ENCODE measurements around the gene AK5.

Gene AK5

GRCh38 chr1:77548285-77548684 lies 266.5 kb downstream of the AK5 start:
- DNase-seq, result no peak

DNA sequence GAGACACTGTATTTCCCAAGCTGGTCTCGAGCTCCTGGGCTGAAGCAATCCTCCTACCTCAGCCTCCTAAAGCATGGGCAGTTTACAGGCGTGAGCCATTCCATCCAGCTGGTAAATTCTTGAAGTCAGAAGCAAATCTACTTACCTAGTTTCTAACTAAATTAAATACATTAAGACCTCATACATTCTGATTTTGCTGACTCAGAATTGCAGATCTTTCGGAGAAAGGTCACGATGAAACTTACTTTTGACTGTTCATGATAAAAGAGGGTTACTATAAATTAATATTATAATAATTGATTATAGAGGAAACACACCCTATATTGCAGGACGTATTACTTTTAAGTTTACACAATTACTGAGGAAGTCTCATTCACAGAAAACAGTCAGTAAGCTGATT lies 268.3 kb downstream of the AK5 start:
- no peak for DNase-seq

- no peak for DNase-seq
Observed at GRCh38 chr1:77552626-77553025, 270.8 kb downstream of the AK5 start.

DNA sequence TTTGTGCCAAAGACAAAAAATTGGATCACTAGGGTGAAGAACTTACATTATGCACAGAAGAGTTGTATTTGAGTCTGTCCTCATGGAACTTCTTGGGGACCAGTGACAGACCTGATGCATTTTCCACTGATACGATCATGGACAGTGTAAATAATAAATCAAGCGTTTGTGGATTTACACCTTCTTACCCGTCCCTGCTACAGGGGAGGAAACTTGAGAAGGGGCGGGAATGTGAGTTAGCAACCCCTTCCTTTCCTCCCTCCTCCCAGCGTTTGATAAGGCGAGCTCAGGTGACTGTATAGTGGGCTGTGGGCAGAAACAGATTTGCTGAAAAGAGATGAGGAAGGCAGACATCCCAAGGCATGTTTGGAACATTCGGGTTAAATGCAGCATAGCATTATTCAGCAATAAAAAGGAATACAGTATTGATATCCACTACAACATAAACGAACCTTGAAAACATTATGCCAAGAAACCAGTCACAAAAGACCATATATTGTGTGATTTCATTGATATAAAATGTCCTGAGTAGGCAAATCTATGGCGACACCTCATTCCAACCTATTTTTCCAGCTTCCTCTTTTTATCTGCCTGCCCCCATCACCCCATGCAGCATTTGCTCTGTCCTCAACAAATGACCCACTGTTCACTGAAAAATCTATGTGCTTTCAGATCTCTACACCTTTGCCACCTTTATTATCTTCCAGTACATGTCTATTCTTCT lies 271.9 kb downstream of the AK5 start:
- DNase-seq, result no peak

DNA sequence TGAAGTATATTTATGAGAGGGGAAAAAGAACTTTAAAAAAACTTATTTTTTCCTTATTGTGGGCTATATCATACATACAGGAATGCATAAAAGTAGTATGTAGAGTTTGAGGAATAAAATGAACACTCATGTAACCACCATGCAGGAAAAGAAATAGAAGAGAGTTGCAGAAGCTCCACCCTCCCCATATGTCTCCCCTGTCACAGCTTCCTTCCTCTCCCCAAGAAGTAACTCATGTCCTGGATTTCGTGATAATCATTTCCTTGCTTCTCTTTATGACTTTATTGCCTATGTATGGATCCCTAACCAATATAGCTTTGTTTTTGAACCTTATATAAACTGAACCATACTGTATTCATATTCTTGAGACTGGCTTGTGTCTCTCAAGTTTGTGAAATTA lies 274.2 kb downstream of the AK5 start:
- DNase-seq, result no peak

DNA sequence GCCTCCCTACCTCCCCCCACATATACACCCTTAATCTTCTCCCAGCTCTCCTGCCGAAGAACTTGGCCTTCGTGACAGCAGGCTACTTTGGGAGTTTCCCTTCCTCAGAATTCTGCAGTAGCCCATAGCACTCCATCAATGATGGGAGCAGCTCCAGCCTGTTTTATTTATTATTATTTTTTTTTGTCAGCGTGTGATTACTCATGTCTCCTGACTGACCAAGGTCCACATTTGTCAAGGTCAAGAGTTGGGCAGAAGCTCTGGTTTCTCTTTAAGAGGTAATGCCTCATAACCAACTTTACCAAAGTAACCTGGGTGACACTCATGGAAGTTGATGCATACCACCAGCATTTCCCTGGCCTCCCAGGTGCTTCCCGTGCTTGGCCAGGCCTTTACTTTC lies 275.2 kb downstream of the AK5 start:
- DNase-seq, result no peak

- no peak for DNase-seq
Observed at GRCh38 chr1:77558591-77559164, 276.9 kb downstream of the AK5 start.

- DNase-seq, result no peak
Observed at GRCh38 chr1:77560741-77561140, 278.9 kb downstream of the AK5 start.

DNA sequence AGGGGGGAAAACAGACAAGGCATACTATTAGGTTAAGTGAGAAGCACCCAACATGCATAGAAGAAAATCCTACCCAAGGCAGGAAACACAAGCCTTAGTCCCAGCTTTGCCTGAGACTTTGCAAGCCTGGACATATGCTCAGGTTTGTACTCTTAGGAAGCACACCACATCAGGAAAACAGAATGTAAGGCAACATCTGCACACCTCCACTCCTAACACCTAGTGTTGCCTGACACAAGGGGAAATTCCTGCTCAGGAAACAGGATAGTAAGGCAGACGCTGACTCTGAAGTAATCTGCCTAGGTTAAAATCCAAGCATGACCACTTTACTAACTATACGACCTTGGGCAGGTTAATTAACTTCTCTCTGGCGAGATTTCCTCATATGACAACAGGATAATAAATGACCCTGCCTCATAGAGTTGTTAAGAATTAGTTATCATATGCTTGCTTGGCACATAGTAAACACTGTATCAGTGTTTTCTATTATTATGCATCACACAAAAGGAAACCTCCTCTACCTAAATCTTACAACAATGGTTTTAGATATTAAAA lies 280.9 kb downstream of the AK5 start:
- no peak for DNase-seq

DNA sequence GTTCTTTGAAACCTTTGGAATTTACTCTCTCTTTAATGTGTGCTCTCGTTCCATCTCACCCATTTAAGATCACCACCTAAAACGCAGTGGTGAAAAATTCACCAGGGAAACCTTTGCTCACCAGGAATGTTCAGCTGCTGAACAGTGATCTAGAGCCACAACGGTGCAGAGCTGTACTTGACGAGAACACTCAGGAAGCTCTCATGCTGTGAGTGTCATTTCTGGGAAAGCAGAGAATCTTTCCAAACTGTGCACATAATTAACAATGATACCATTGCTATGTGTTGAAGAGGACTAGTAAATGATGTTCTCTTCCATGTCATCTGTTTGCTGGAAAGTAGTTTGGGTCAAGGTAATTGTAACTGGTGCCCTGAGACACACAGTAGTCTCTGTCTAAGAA lies 283.5 kb downstream of the AK5 start:
- no peak for DNase-seq

DNA sequence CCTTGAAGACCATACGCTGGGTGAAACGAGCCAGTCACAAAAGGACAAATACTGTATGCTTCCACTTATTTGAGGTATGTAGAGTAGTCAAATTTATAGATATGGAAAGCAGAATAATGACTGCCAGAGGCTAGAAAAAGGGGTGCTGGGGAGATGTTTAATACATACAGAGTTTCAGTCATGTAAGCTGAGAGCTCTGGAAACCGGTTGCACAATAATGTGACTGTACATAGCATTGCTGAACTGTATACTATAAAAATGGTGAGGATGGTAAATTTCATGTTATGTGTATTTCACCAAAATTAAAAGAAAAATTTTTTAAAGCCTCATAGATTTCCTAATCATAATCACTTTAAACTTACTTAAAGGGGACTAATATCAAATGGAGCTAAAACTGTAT lies 289.8 kb downstream of the AK5 start:
- no peak for DNase-seq

- no peak for DNase-seq
Observed at GRCh38 chr1:77579547-77579946, 297.7 kb downstream of the AK5 start.

DNA sequence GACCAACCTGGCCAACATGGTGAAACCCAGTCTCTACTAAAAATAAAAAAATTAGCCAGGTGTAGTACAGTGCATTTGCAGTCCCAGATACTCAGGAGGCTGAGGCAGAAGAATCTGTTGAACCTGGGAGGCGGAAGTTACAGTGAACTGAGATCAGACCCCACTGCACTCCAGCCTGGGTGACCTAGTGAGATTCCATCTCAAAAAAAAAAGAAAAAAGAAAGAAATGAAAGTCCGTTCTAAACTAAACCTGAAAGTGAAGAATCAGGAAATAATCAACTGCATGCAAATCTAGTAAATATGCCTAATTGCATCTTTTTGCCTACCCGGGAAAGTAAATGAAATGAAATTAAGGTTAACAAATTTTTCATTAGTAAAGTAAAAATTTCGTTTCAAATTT lies 301.1 kb downstream of the AK5 start:
- DNase-seq, result no peak

DNA sequence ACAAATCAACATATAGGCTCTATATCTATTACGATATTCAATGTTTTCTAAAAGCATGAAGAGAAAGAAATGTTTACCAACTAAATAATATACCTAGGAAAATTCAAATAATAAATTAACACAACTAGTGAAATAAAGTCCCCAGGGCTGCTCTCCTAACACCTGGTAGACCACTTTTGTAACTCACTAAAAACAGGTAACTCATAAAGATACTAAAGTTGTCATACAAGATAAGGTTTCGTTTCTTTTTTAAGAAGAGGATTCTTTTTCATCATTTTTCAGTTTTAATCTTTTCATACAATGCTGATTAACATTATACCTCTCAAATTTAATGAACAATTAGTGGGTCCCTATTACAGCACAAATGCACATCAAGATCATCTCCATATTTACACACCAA lies 301.7 kb downstream of the AK5 start:
- DNase-seq, result no peak

GRCh38 chr1:77584884-77585283 lies 303.1 kb downstream of the AK5 start:
- no peak for DNase-seq

DNA sequence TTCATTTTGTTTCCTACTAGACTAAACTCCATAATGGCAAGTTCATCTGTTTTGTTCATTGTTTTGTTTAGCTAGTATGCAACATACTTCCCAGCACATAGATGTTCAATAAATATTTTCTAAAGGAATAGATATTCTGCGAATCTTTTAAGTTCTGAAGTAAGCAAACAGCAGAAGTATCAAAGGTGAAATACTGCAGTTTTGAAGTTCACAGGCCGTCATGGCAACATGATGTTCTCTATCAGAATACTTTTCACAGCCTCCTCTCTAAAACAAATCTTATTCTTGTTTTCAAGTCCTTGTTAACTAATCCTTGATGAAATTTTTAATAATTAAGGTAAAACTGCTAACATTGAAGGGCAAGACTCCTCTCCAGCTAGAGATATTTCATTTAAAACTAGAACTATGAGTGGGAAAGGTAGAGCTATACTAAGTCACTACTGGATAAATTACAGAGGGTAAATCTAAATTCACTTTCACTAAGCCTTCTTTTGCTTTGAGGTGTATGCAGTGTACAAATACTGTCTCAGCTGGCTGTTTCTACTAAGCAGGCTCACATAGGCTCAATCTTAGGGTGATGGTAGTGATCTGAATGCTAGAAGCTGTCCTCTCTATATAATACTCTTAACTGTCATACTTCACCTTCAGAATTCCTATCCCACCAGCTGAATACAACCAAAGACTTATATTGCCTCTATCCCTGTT lies 303.9 kb downstream of the AK5 start:
- no peak for DNase-seq

- DNase-seq, result no peak
Observed at GRCh38 chr1:77589231-77589630, 307.4 kb downstream of the AK5 start.

DNA sequence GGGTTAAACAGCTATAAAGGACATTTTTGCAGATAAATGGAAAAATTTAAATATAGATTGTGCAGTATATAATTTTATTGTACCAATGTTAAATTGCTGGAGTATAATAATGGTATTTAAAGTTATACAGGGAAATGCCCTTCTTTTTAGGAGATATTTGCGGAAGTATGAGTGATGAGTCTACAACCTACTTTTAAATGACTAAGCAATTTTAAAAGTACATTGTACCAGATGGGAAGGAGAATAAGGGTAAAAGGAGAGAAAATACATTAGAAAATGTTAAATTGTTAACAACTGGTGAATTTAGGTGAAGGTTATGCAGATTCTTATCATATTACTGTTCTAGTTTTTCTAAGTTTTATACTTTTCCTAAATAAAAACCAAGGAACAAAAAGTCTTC lies 308.8 kb downstream of the AK5 start:
- no peak for DNase-seq

- DNase-seq, result no peak
Observed at GRCh38 chr1:77592906-77593305, 311.1 kb downstream of the AK5 start.

- DNase-seq, result no peak
Observed at GRCh38 chr1:77594366-77595112, 312.7 kb downstream of the AK5 start.

DNA sequence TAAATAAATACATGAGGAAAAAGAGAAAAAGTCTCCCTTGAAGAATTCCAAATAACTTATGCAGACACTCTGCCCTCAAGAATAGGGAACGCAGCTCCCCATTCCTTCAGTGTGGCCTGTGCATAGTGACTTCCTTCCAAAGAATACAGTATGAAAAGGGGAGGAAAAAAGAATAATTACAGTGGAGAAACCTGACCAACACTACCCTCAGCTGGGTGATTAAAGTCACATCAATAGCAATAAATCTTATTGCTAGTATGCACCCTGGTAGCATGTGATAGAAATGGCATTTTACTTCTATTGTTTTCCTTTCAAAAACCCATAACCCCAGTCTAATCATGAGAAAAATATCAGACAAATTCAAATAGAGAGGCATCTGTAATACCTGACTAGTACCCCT lies 315.5 kb downstream of the AK5 start:
- no peak for DNase-seq

GRCh38 chr1:77605246-77606026 lies 323.6 kb downstream of the AK5 start:
- no peak for DNase-seq

DNA sequence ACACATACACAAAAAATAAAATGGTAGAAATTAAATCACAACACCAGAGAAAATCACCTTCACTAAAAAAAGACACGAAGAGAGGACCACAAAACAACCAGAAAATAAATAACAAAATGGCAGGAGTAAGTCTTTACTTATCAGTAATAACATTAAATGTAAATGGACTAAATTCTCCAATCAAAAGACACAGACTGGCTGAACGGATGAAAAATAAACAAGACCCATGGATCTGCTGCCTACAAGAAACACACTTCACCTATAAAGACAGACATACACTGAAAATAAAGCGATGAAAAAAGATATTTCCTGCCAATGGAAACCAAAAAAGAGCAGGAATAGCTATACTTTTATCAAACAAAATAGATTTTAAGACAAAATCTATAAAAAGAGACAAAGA lies 327.1 kb downstream of the AK5 start:
- DNase-seq, result no peak
